22Rv1 (cell line): ENCODE data around the gene COL27A1.

ENCODE experiments used
- H3K27ac ChIP-seq: fragments of 450-650 bp; 2 replicates; pipeline ENCODE4 v1.5.1; 2017
- CTCF ChIP-seq: fragments of 450-650 bp; IDR thresholded peaks from 2 replicates; pipeline ENCODE4 v1.5.1; 2017; ENCODE audit warnings: mild to moderate bottlenecking
- ZFX ChIP-seq: fragments of 450-650 bp; IDR thresholded peaks from 2 replicates; pipeline ENCODE4 v1.6.1; 2017; ENCODE audit warnings: antibody characterized with exemption, borderline replicate concordance

The COL27A1 gene

GRCh38 chr9:114347675-114348074, 192.3 kb downstream of the COL27A1 start:
- H3K27ac ChIP-seq, result no peak overlapping the region
- TF ChIP-seq ZFX (no peak), CTCF (no peak)

GRCh38 chr9:114348261-114348905, 193.0 kb downstream of the COL27A1 start:
- TF ChIP-seq ZFX (no peak), CTCF (no peak)
- H3K27ac ChIP-seq, result no peak overlapping the region

- TF ChIP-seq ZFX, result no peak
- TF ChIP-seq CTCF, result no peak
- no peak overlapping the region for H3K27ac ChIP-seq
Measured at GRCh38 chr9:114348906-114349482, 193.7 kb downstream of the COL27A1 start.

- TF ChIP-seq ZFX (no peak), CTCF (no peak)
- H3K27ac ChIP-seq, result no peak overlapping the region
Measured at GRCh38 chr9:114349713-114350480, 194.6 kb downstream of the COL27A1 start.

- no peak overlapping the region for H3K27ac ChIP-seq
- no peak for TF ChIP-seq CTCF
- no peak for TF ChIP-seq ZFX
Measured at GRCh38 chr9:114350636-114351401, 195.5 kb downstream of the COL27A1 start.

GRCh38 chr9:114351932-114352331, 196.6 kb downstream of the COL27A1 start:
- no peak overlapping the region for H3K27ac ChIP-seq
- TF ChIP-seq ZFX (no peak), CTCF (no peak)
